22Rv1 (cell line): ENCODE results near the gene SLC17A5.
"Not testable (repeated sequence)": the region's sequence is repeated elsewhere in the genome, so short reads cannot be mapped to it uniquely, and the experiment has no call there.

ENCODE experiments used
- CTCF ChIP-seq: fragments of 450-650 bp; IDR thresholded peaks from 2 replicates; pipeline ENCODE4 v1.5.1; 2017; ENCODE audit warnings: mild to moderate bottlenecking
- ZFX ChIP-seq: fragments of 450-650 bp; IDR thresholded peaks from 2 replicates; pipeline ENCODE4 v1.6.1; 2017; ENCODE audit warnings: antibody characterized with exemption, borderline replicate concordance

GRCh38 chr6:73559399-73559794 lies 94.4 kb downstream of the SLC17A5 start:
- TF ChIP-seq CTCF, ZFX: not testable (repeated sequence)
